ENCODE results near the gene IL20. TPM values are rescaled to one million over a fixed set of nuclear protein-coding genes. Genes with fewer than 3 reads are reported as not detected.

IL20 gene
- total and polyA plus RNA-seq, 2 of the 13 experiments (the other 11 are each of a cell fraction or from before 2014, with no cell fraction given), result 0.05 TPM; not detected in 1

- Histone ChIP-seq H3K4me1 (ENCODE audit: insufficient read depth, low read length) (no peaks in the 10 kb centered on the region), H3K9me3 (ENCODE audit: low read length) (no peaks in the 10 kb centered on the region; the same call in 1 of the 2 replicates), H3K79me2 (ENCODE audit: insufficient read depth, low read length) (no peaks in the 10 kb centered on the region), H3K9ac (ENCODE audit: insufficient read depth, low read depth, low read length) (no peak overlapping the region), H4K20me1 (ENCODE audit: insufficient read depth, low read length) (no peaks in the 10 kb centered on the region), H3K27me3 (ENCODE audit: control insufficient read depth in 1 of 2, insufficient read depth in 2 of 2, low read length in 2 of 2) (peaks cover 0 to 3% of the 10 kb centered on the region in 2 experiments; a peak in 2 of 5 replicates), H2AFZ (ENCODE audit: low read length) (no peak overlapping the region), H3K4me2 (ENCODE audit: low read depth, low read length) (no peak overlapping the region), H3K36me3 (replicated peaks in 1 of 2; ENCODE audit: control insufficient read depth in 1 of 2, insufficient read depth in 2 of 2, low read length in 2 of 2) (no peaks in the 10 kb centered on the region), H3K4me3 (replicated peaks in 1 of 3; ENCODE audit: insufficient read depth in 1 of 3, low read depth in 2 of 3, low read length in 3 of 3) (no peak overlapping the region), H3K27ac (ENCODE audit: extremely low read length, insufficient read depth, low read length) (no peak overlapping the region)
- BruUV-seq (replicated peaks), result no TSS peak
- intact Hi-C loops (cut with micrococcal nuclease; ENCODE audit: unreplicated experiment) (no loop called here), in situ Hi-C loops (cut with HindIII; ENCODE audit: extremely low pct_ligation_motif_present, low pct_unique_long_range_greater_than_20kb) (no loop called here)
- TF ChIP-seq RCOR2 (CRISPR knock-in tag; IDR thresholded peaks at IDR 0.05) (no peak), ZNF121 (CRISPR knock-in tag; IDR thresholded peaks at IDR 0.05) (peak; percentile 95), CTCF (CRISPR knock-in tag; IDR thresholded peaks at IDR 0.05) (peak; percentile 20; the same call in 1 of the 2 replicates)
- ATAC-seq, result peak; percentile 77
- POLR2A ChIA-PET, result no interaction called here
- no peak for FAIRE-seq
- CTCF ChIA-PET (ENCODE audit: low intra/inter-chr PET ratio, low total read pairs), result interaction anchor here (0.7 to 1.4 kb wide), 2 partner anchors 122 to 126 kb away, joined by 3 to 4 read pairs; no protein-coding TSS in a partner anchor
- 17% methylated on average over 5 of the region's 5 CpGs for WGBS (ENCODE audit: low lambda C conversion rate)
- peak; percentile 5 for DNase-seq (ENCODE audit: low spot score)
Measured at GRCh38 chr1:206856674-206857464, 8.6 kb upstream of the IL20 start.

- ATAC-seq (no peak), DNase-seq (ENCODE audit: low spot score) (no peak)
- in situ Hi-C loops (cut with HindIII; ENCODE audit: extremely low pct_ligation_motif_present, low pct_unique_long_range_greater_than_20kb), result no loop called here
- TF ChIP-seq HMG20B (CRISPR knock-in tag; conservative IDR thresholded peaks at IDR 0.05) (no peak), U2AF1 (optimal IDR thresholded peaks at IDR 0.05; ENCODE audit: low read depth, low read length) (no peak), CREB3 (CRISPR knock-in tag; IDR thresholded peaks at IDR 0.05) (no peak), LCORL (IDR thresholded peaks at IDR 0.05) (no peak), LCORL (CRISPR knock-in tag; IDR thresholded peaks at IDR 0.05) (no peak), GRHL1 (CRISPR knock-in tag; conservative IDR thresholded peaks at IDR 0.05) (no peak), KDM1A (CRISPR knock-in tag; IDR thresholded peaks at IDR 0.05) (no peak), ZNF543 (CRISPR knock-in tag; IDR thresholded peaks at IDR 0.05) (no peak), ZNF788 (CRISPR knock-in tag; IDR thresholded peaks at IDR 0.05; ENCODE audit: borderline replicate concordance) (no peak), ZFP62 (CRISPR knock-in tag; IDR thresholded peaks at IDR 0.05) (no peak)
Measured at GRCh38 chr1:206859082-206859521, 6.3 kb upstream of the IL20 start.

More at GRCh38 chr1:206859082-206859521, 6.3 kb upstream of the IL20 start:
- POLR2A ChIA-PET, result no interaction called here
- Histone ChIP-seq H3K27ac (ENCODE audit: extremely low read length, insufficient read depth, low read length) (no peak overlapping the region), H4K20me1 (ENCODE audit: insufficient read depth, low read length) (no peaks in the 10 kb centered on the region), H3K9me3 (ENCODE audit: low read length) (no peaks in the 10 kb centered on the region), H3K4me2 (ENCODE audit: low read depth, low read length) (no peak overlapping the region), H3K27me3 (ENCODE audit: control insufficient read depth in 1 of 2, insufficient read depth in 2 of 2, low read length in 2 of 2) (peaks cover 0 to 3% of the 10 kb centered on the region in 2 experiments; a peak in 2 of 5 replicates), H2AFZ (ENCODE audit: low read length) (no peak overlapping the region), H3K4me1 (ENCODE audit: insufficient read depth, low read length) (no peaks in the 10 kb centered on the region), H3K4me3 (replicated peaks in 1 of 3; ENCODE audit: insufficient read depth in 1 of 3, low read depth in 2 of 3, low read length in 3 of 3) (no peak overlapping the region), H3K79me2 (ENCODE audit: insufficient read depth, low read length) (no peaks in the 10 kb centered on the region), H3K9ac (ENCODE audit: insufficient read depth, low read depth, low read length) (no peak overlapping the region), H3K36me3 (replicated peaks in 1 of 2; ENCODE audit: control insufficient read depth in 1 of 2, insufficient read depth in 2 of 2, low read length in 2 of 2) (no peaks in the 10 kb centered on the region)
- CTCF ChIA-PET (ENCODE audit: low intra/inter-chr PET ratio, low total read pairs), result no interaction called here
- no TSS peak for BruUV-seq (replicated peaks)
- WGBS (ENCODE audit: low lambda C conversion rate), result 20% methylated on average over 5 of the region's 5 CpGs
- no peak for FAIRE-seq
- intact Hi-C loops (cut with micrococcal nuclease; ENCODE audit: unreplicated experiment), result no loop called here
